Measurements from ENCODE around the gene CENPQ.
"Not testable (repeated sequence)": the region's sequence is repeated elsewhere in the genome, so short reads cannot be mapped to it uniquely, and the experiment has no call there.

The CENPQ gene

DNA sequence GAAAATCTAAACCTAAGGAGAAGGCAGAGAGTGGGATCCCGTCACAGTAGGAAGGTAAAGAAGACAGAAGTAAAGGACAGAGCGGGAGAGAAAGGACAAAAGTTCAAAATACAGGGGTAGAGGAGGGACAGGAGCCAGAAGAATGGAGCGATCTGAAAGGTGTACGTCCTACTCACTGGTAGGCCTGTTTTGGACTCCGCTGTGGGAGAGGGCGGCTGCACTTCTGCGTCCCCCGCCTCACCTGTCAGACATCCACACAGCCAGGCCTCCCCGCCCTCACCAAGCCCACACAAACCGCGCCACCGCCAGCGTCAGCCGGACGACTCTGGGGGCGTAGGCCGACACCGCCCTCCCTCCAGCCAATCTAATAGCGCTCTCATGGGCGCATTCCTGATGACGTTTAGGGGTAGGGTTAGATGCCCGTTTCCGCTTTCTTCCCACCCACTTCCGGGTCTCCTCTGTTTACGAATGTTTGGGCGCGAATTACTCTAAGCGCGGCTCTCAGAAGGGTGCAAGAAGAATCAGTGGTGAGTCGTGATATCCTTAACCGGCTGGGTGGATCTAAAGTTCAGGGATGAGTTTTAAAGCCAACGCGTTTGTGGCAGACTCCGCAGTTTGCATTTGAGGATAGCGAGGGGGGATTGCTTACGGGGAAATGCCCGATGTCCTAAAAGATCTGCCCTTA, at the start of gene CENPQ, which contains the start of gene MMUT:
TSS of gene CENPQ (plus strand) at position 444 of the 685 bp plus-strand sequence. CDS start 6,807 bp downstream, outside the sequence.
TSS of gene MMUT (minus strand) at position 327 of the 685 bp plus-strand sequence. CDS start 3,787 bp downstream, outside the sequence.
- DNase-seq (ENCODE audit: low spot score), result peak; percentile 97

- DNase-seq (ENCODE audit: low spot score), result no peak
Observed at GRCh38 chr6:49415358-49415757, 47.8 kb upstream of the CENPQ start.

GRCh38 chr6:49416195-49416594, 47.0 kb upstream of the CENPQ start:
- DNase-seq (ENCODE audit: low spot score), result no peak

DNA sequence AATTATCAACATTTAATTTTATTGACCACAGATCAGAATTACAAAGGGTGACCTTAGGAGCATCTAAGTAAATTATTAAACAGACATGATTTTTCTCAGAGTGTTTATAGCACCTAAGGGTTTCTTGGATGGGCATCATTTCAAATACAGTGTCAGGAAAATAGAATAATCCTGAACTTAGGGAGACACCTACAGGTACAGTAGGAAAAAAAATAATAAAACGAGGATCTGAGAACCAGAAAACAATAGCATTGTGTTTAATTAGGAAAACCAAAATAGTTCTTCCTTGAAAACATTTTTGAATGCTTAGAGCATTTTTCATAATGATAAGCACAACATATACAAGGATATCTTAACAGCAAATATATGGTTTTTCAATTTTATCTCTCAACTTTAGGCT, 39.4 kb upstream of the CENPQ start:
- DNase-seq (ENCODE audit: low spot score), result no peak

DNA sequence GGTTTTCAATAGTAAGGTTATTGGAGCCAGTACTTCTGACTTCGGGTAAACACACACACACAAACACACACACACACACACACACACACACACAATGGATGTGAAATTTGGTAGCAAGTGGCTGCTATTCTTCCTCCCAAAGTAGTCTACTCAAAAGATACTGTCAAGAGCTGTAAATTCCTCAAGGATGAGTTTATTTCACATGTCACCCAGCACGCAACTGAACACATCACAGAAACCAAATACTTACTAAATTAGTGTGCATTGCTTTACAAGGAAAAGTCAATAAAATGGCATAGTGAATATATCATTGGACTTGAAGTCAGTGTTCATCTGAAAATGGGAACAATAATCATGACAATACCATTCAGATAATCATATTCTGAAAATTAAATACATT, 33.0 kb upstream of the CENPQ start:
- no peak for DNase-seq (ENCODE audit: low spot score)

GRCh38 chr6:49430866-49431265, 32.3 kb upstream of the CENPQ start:
- DNase-seq (ENCODE audit: low spot score), result no peak

GRCh38 chr6:49453221-49453620, 9.9 kb upstream of the CENPQ start:
- DNase-seq (ENCODE audit: low spot score), result no peak

DNA sequence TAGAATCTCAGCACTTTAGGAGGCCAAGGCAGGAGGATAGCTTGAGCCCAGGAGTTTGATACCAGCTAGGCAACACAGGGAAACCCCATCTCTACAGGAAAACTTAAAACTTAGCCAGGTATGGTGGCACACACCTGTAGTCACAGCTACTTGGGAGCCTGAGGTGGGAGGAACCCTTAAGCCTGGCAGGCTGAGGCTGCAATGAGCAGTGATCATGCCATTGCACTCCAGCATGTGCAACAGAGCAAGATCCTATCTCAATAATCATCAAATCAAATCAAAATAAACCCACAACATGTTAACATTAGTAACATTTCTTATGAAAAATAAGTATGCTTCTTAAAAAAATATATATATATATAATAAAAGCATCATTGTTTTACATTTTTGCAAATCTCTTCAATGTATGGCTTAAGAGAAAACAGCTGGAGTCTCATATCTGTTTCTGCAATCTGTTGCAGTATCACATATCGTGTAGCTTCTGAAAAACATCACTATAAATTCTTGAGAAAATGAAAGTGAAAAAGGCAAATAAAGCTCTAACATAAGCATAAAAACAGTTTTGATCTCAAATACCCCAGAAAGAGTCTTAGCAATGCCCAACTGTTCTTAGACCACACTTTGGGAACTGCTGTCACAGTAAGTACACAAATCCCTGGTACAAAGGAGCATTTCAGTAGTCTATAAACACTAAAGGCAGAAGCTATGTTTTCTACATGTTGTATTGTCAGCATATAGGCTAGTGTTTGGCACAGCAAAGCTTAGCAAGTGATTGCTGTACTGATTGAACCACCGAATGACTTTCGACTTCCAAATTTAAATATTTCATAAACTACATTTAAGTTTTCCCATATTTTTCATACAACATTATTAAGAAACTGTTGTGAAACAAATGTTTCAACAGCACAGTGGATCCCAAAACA, 8.1 kb upstream of the CENPQ start:
- DNase-seq (ENCODE audit: low spot score), result no peak

GRCh38 chr6:49457771-49458170, 5.4 kb upstream of the CENPQ start:
- no peak for DNase-seq (ENCODE audit: low spot score)

DNA sequence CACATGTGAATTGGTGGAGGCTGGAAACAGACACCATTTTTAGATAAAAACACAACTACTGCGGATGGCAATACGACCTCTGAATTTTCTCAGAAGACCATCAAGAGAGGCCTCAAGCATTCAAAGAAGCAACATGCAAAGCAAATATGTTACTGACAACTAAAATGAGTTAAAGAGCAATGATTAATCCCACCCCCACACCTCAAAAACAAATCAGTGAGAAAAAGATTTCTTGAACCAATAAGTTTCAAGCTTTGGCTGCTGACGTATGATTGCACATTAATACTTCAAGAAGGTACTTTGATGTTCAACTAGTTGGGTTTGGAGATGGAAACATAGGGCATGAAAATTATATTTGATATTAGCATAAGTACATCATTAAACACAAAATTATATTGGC, 1.1 kb upstream of the CENPQ start:
- no peak for DNase-seq (ENCODE audit: low spot score)

DNA sequence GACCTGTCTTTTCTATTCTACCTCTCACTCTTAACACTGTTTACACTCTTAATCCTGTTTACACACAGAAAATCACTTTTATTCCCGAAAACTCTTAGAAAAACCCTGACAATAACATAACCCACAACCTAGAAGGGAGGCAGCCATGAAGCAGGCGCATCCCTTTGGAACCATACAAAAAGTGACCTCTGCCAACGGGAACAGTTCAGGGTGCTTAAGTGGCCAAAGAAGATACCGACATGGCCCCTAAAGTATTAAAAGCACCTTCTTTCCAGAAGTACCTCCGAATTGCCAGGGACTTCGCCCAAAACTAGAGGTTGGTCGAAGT, 607 bp upstream of the CENPQ start:
- no peak for DNase-seq (ENCODE audit: low spot score)

DNA sequence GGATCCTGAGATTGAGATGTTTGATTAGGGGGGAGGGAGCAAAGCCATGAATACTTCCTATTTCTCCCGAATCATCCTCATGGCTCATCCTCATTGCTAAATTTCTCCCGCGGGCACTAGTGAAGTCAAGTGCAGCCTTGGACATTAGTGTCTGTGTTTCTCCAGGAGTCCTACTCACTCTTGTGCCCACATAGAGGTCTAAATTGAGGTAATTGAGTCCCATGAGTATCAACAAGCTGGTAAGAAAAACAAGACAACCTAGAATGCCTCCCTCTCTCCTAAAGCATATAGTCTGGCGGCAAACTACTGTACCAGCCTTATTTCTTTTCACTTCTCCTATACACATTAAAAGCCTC, 420 bp downstream of the CENPQ start:
- DNase-seq (ENCODE audit: low spot score), result no peak

GRCh38 chr6:49464691-49465090, 1.5 kb downstream of the CENPQ start:
- DNase-seq (ENCODE audit: low spot score), result no peak

DNA sequence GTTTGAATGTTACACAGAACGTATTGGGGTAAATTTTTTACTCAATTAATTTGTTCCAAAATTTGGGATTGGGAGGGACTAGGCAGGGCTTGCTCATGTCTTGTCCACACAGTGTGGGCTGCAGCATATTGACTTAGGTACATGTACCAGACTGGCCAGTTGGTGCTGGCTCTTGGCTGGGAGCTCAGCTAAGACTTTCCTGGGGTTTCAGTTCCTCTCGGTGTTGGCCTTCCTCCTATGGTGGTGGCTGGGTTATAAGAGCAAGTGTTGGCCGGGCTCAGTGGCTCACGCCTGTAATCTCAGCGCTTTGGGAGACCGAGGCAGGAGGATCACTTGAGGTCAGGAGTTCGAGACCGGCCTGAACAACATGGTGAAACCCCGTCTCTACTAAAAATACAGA, 4.9 kb downstream of the CENPQ start:
- no peak for DNase-seq (ENCODE audit: low spot score)

DNA sequence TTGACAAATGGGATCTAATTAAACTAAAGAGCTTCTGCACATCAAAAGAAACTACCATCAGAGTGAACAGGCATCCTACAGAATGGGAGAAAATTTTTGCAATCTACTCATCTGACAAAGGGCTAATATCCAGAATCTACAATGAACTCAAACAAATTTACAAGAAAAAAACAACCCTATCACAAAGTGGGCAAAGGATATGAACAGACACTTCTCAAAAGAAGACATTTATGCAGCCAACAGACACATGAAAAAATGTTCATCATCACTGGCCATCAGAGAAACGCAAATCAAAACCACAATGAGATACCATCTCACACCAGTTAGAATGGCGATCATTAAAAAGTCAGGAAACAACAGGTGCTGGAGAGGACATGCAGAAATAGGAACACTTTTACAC, 13.4 kb downstream of the CENPQ start:
- DNase-seq (ENCODE audit: low spot score), result not testable (repeated sequence)

- DNase-seq (ENCODE audit: low spot score), result no peak
Observed at GRCh38 chr6:49479308-49479970, 16.3 kb downstream of the CENPQ start.

DNA sequence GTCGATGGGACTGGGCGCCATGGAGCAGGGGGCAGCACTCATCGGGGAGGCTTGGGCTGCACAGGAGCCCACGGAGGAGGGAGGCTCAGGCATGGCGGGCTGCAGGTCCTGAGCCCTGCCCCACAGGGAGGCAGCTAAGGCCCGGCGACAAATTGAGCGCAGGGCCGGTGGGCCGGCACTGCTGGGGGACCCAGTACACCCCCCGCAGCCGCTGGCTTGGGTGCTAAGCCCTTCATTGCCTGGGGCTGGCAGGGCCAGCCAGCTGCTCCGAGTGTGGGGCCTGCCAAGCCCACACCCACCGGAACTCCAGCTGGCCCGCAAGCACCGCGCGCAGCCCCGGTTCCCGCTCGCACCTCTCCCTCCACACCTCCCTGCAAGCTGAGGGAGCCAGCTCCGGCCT, 18.7 kb downstream of the CENPQ start:
- not testable (repeated sequence) for DNase-seq (ENCODE audit: low spot score)

- DNase-seq (ENCODE audit: low spot score), result not testable (repeated sequence)
Observed at GRCh38 chr6:49483380-49483779, 20.2 kb downstream of the CENPQ start.

- DNase-seq (ENCODE audit: low spot score), result no peak
Observed at GRCh38 chr6:49490633-49491032, 27.5 kb downstream of the CENPQ start.

GRCh38 chr6:49497304-49497703, 34.1 kb downstream of the CENPQ start:
- DNase-seq (ENCODE audit: low spot score), result no peak

DNA sequence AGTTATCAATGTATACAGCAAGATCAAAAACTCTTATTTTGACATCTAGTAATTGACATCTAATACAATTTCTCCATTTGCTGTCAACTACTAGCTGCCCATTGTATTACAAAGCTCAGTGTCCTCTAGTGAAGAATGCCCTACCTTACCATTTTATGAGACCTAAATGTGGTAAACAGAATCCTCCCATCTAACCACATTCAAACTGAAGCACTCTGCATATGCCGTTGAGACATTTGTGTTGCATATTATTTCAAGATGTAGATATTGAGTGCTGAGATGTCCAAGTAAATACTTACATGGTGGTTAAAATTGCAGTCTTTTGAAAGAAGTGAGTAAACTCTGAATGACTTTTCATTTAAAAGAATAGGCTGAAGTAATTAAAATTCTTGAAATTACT, 36.0 kb downstream of the CENPQ start:
- DNase-seq (ENCODE audit: low spot score), result no peak

DNA sequence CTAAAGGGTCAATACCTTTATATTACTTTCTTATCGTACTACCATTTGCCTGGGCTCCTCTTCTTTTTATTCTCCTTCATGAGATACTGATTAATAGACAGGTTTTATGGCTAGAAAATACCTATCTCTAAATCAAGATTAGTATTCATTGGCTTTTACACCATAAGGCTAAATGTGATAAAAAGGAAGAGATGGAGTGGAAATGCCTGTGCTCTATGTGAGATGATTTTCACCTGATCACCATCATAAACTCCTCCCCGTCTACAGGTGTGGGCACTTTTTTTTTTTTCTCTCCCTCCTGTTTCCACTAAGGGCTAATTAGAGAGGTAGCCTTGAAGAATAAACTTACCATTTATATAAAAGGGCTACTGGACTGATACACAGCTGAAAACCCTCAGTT, 36.5 kb downstream of the CENPQ start, which contains the start of gene GLYATL3:
TSS of gene GLYATL3 (plus strand) at position 301 of the 400 bp plus-strand sequence. CDS start 12,068 bp downstream, outside the sequence.
- no peak for DNase-seq (ENCODE audit: low spot score)

- DNase-seq (ENCODE audit: low spot score), result no peak
Observed at GRCh38 chr6:49504666-49505065, 41.5 kb downstream of the CENPQ start.
